ENCODE data around the gene STRN4.
A peak's percentile ranks its signal among the peaks of the same experiment; 100 is the strongest.

DNA sequence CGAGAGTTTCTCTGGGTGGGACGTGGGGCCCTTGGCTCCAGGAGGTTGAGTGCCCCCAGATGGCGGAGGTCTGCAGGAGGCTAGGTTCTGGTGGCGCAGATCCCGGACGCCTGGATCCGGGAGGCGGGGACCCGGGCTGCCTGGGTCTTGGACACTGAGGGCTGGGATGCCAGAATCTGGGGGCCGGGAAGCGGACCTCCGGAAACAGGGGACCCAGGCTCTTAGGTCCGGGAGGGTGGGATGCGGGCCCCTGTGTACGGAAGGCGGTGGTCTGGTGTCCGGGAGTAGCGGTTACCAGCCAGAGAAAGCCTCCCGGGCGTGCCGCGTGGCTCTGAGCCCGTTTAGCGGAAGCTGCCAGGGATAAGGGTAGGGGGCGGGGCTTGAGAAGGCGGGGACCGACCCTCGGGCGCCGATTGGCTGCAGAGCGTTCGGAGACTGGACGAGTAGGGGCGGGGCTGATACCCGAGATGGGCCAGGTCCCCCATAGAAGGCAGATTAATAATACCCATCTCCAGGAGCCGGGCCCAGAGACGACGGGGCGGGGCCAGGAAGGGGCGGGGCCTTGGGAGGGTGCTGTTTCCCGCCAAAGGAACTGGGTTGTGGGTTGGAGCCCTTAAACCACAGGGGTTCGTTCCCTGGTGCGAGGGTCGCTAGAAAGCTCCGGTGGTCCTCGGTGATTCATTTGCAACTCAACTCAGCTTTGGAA, 42.2 kb upstream of the STRN4 start, which contains the start of gene SLC1A5:
- no peak for TF ChIP-seq NFRKB (IDR thresholded peaks at IDR 0.05)
- no peak for TF ChIP-seq CTBP1 (IDR thresholded peaks at IDR 0.05; ENCODE audit: borderline replicate concordance)
- peak; percentile 94 for TF ChIP-seq ELF4 (IDR thresholded peaks at IDR 0.05)
- TF ChIP-seq BHLHE40 (IDR thresholded peaks at IDR 0.05; ENCODE audit: borderline replicate concordance), result no peak
- no peak for TF ChIP-seq ARNT (IDR thresholded peaks at IDR 0.05)
- no peak for TF ChIP-seq FOXM1 (IDR thresholded peaks at IDR 0.05; ENCODE audit: borderline replicate concordance)
- no peak for TF ChIP-seq TARDBP (IDR thresholded peaks at IDR 0.05)
